RWPE2 (cell line): ENCODE data around the gene ARF5.

Source experiments
- ATAC-seq: fragments of 200-7000 bp; cut with Tn5 transposase; 3 replicates; pipeline ENCODE4 v1.9.1; 2021; ENCODE audit warnings: low read depth
- DNase-seq: peaks from one replicate; pipeline ENCODE4 v3.0.0-alpha.2; 2020; ENCODE audit warnings: low spot score
- H3K27ac ChIP-seq: fragments of 450-650 bp; 2 replicates; pipeline ENCODE4 v1.5.1; 2017; ENCODE audit warnings: mild to moderate bottlenecking; ENCODE audit not compliant: poor library complexity, severe bottlenecking
- H3K27me3 ChIP-seq: fragments of 250-450 bp; sonication (Bioruptor Pico); 2 replicates; pipeline ENCODE4 v1.5.1; 2021; ENCODE audit warnings: mild to moderate bottlenecking, moderate library complexity; ENCODE audit not compliant: insufficient read depth, poor library complexity, severe bottlenecking
- H3K36me3 ChIP-seq: fragments of 250-450 bp; sonication (Bioruptor Pico); 2 replicates; pipeline ENCODE4 v1.5.1; 2020; ENCODE audit warnings: low read depth, mild to moderate bottlenecking, moderate library complexity
- H3K4me1 ChIP-seq: fragments of 250-450 bp; sonication (Bioruptor Pico); 2 replicates; pipeline ENCODE4 v1.5.1; 2021; ENCODE audit warnings: mild to moderate bottlenecking, moderate library complexity; ENCODE audit not compliant: insufficient read depth, poor library complexity, severe bottlenecking
- H3K4me3 ChIP-seq: fragments of 250-450 bp; sonication (Bioruptor Pico); 2 replicates; pipeline ENCODE4 v1.5.1; 2021; ENCODE audit warnings: mild to moderate bottlenecking, moderate library complexity; ENCODE audit not compliant: severe bottlenecking
- H3K9me3 ChIP-seq: fragments of 250-450 bp; sonication (Bioruptor Pico); 2 replicates; pipeline ENCODE4 v1.5.1; 2021; ENCODE audit warnings: mild to moderate bottlenecking, moderate library complexity; ENCODE audit not compliant: severe bottlenecking
- TF ChIP-seq, protein P1 (sequence below): fragments of 450-650 bp; IDR thresholded peaks from one replicate; pipeline ENCODE4 v1.5.1; 2017; ENCODE audit warnings: mild to moderate bottlenecking, moderate library complexity; ENCODE audit not compliant: poor library complexity, severe bottlenecking

ARF5 gene

DNA sequence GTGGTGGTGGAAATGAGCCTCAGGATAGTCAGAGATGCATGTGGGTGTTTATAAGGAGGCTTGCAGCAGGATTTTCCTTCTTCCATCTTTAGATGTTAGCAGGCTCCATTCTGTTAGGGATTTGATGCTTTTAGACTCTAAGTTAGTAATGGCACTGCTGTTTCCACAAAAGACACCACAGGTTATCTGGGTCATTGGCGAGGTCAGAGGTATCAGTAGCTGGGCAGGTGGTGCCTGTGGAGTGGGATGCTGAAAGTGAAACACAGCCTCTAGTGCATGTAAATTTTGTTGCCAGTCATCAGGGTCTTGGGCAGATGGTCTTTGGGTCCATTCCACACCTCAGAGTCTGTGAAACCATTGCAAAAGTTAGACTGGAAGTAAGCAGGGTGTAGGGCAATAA lies 30.6 kb downstream of the ARF5 start:
- H3K27me3 ChIP-seq, result peaks cover 66% of the 10 kb centered on the region
- H3K36me3 ChIP-seq, result no peaks in the 10 kb centered on the region
- H3K4me3 ChIP-seq, result no peak overlapping the region
- TF ChIP-seq, protein P1, sequence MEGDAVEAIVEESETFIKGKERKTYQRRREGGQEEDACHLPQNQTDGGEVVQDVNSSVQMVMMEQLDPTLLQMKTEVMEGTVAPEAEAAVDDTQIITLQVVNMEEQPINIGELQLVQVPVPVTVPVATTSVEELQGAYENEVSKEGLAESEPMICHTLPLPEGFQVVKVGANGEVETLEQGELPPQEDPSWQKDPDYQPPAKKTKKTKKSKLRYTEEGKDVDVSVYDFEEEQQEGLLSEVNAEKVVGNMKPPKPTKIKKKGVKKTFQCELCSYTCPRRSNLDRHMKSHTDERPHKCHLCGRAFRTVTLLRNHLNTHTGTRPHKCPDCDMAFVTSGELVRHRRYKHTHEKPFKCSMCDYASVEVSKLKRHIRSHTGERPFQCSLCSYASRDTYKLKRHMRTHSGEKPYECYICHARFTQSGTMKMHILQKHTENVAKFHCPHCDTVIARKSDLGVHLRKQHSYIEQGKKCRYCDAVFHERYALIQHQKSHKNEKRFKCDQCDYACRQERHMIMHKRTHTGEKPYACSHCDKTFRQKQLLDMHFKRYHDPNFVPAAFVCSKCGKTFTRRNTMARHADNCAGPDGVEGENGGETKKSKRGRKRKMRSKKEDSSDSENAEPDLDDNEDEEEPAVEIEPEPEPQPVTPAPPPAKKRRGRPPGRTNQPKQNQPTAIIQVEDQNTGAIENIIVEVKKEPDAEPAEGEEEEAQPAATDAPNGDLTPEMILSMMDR, result no peak
- H3K9me3 ChIP-seq, result no peaks in the 10 kb centered on the region
- no peak overlapping the region for H3K27ac ChIP-seq
- no peak for ATAC-seq
- H3K4me1 ChIP-seq, result no peaks in the 10 kb centered on the region
- DNase-seq, result no peak

DNA sequence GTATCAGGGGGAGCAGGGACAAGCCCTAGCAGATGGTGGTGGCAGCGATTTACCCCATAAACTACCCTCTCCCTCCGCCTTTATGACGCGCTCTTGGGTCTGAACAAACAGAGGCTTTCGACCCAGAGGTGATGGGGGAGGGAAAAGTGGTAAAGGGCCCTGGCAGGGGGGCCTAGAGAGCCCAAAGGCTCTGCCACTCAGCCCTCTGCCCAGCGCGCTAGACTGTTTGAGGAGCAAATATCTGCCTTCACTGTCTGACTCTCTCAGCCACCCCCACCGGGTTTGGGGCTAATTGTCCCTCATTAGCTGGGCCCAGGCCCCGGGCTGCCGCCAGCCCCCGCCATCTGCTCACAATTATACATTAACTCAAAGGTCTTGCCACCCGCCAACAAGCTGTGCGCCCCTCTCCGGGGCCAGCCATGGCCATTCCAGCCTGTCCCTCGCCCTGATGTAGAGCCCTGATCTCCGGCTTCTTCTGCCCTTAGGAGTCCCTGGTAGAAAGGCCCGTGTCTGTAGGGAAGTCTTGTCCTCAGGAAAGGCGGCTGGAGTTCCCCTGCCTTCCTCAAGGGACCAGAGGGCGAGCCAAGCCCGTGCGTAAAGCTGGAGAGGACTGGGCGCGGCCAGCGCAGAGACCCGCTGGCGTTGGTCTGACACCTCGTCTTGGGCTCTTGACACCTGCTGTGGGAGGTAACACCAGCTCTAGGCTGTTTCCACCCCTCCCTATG lies 31.6 kb downstream of the ARF5 start:
- H3K4me3 ChIP-seq, result no peak overlapping the region

DNA sequence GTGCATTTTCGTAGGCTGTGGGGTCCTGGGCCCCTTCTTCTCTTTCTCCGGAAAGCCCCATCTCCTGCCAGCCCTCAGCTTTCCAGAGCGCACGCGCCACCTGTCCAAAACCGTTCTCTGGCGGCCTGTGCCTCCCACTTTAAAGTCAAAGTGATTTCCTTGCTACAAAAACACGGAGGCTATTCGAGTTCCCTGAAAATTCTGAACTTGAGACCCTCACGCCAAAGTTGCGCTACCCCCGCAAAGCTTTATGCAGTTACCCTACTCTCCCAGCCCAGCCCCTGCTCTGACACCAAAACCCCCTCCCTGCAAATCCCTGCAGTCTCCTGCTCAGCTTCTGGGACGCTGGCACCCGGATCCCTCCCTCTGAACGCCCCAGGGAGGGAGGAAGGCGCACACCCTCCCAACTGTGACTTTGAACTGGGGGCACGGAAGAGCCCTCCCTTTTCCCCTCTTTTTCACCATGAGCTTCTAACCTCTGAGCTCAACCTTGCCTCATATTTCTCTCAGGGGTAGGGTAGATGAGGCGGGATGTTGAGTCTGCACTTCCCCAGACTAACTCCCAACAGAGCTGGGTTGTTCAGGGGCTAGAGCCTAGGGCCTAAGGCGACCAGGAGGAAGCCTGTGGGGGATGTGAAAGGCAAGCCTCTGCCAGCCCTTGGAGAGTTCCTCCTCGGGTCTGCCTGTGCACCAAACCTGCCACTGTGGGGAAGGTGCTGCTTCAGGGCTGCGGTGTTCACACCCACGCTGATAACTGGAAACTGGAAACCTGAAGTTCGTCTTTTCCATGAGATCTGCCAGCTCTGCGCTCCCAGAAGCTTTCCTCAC lies 32.4 kb downstream of the ARF5 start:
- H3K27ac ChIP-seq, result no peak overlapping the region
- H3K4me3 ChIP-seq, result no peak overlapping the region
- no peaks in the 10 kb centered on the region for H3K4me1 ChIP-seq
- peaks cover 58% of the 10 kb centered on the region for H3K27me3 ChIP-seq
- TF ChIP-seq, protein P1, result no peak
- ATAC-seq, result no peak
- no peaks in the 10 kb centered on the region for H3K36me3 ChIP-seq
- DNase-seq, result no peak
- no peaks in the 10 kb centered on the region for H3K9me3 ChIP-seq

More for the DNA sequence above, 31.6 kb downstream of the ARF5 start:
- TF ChIP-seq, protein P1, result no peak
- Histone ChIP-seq H3K36me3 (no peaks in the 10 kb centered on the region), H3K9me3 (no peaks in the 10 kb centered on the region), H3K27ac (no peak overlapping the region), H3K27me3 (peaks cover 66% of the 10 kb centered on the region), H3K4me1 (no peaks in the 10 kb centered on the region)
- DNase-seq, result no peak
- no peak; the same call in 2 of the 3 replicates for ATAC-seq

DNA sequence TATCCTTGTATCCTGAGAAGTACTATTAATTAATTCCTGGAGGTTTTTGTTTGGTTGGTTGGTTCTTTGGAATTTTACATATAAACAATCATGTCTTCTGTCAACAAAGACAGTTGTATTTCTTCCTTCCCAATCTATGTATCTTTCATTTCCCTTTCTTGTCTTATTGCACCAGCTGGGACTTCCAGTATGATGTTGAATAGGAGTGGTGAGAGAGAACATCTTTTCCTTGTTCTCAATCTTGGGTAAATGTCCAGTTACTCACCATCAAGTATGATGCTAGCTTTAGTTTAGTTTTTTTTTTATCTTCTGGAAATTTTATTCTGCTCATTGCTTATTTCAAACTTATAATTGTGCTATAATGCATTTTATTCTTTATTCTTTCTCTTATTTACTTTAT lies 37.1 kb downstream of the ARF5 start:
- H3K4me1 ChIP-seq, result no peaks in the 10 kb centered on the region
- ATAC-seq (no peak), DNase-seq (no peak)
- peaks cover 13% of the 10 kb centered on the region for H3K27me3 ChIP-seq
- H3K4me3 ChIP-seq, result no peak overlapping the region
- H3K36me3 ChIP-seq, result no peaks in the 10 kb centered on the region
- TF ChIP-seq, protein P1, result no peak
- no peak overlapping the region for H3K27ac ChIP-seq
- H3K9me3 ChIP-seq, result no peaks in the 10 kb centered on the region
